Suprapubic skin (tissue), 4 donors: ENCODE data around the gene GNAI1.

ENCODE experiments used
- CTCF ChIP-seq, 2 donors: fragments of 200-600 bp in 1 of 2; fragments of 450-650 bp in 1 of 2; sonication (generic) in 1 of 2; IDR thresholded peaks; one replicate each; pipeline ENCODE4 v1.5.1; 2016 to 2019; ENCODE audit warnings: antibody characterized with exemption in 2 of 2, mild to moderate bottlenecking in 1 of 2, moderate library complexity in 1 of 2
- EP300 ChIP-seq: sonication (generic); formaldehyde crosslinking; IDR thresholded peaks from one replicate; pipeline ENCODE4 v1.6.1; 2017; ENCODE audit warnings: antibody characterized with exemption
- POLR2A ChIP-seq, 2 donors: fragments of 450-650 bp; IDR thresholded peaks; one replicate each; pipeline ENCODE4 v1.6.1; 2017; ENCODE audit warnings: antibody characterized with exemption in 2 of 2, mild to moderate bottlenecking in 2 of 2, moderate library complexity in 2 of 2
- POLR2AphosphoS5 ChIP-seq, 3 donors: sonication (generic); formaldehyde crosslinking; IDR thresholded peaks; one replicate each; pipeline ENCODE4 v1.6.1; 2017; ENCODE audit warnings: antibody characterized with exemption in 3 of 3

- no peak for TF ChIP-seq POLR2A (IDR thresholded peaks at IDR 0.05)
- TF ChIP-seq EP300: no peak
- TF ChIP-seq CTCF (IDR thresholded peaks at IDR 0.05): no peak
- no peak for TF ChIP-seq POLR2AphosphoS5 (IDR thresholded peaks at IDR 0.05)
Observed at GRCh38 chr7:80272560-80273239, 138.1 kb downstream of the GNAI1 start.
